Activated T-cell treated with anti-CD3 and anti-CD28 coated beads, Interleukin-2, amount 50 U/mL, for 72 hours (primary cell): ENCODE measurements around the gene SCPEP1. TPM values are rescaled to one million over a fixed set of nuclear protein-coding genes. Genes with fewer than 3 reads are reported as not detected.
"Not testable (repeated sequence)": the region's sequence is repeated elsewhere in the genome, so short reads cannot be mapped to it uniquely, and the experiment has no call there.

Source experiments
- ATAC-seq, 2 donors: fragments of 150-1000 bp; cut with Tn5 transposase; replicated peaks in 1 of 2; 2 replicates each; pipeline ENCODE4 v1.10.0; 2021; ENCODE audit warnings: moderate library complexity in 2 of 2, mild to moderate bottlenecking in 1 of 2
- DNase-seq, 2 donors: peaks; one replicate each; pipeline ENCODE4 v3.0.0; 2021 to 2022; ENCODE audit warnings: mixed read lengths in 1 of 2
- H3K27ac Mint-ChIP-seq: one replicate; pipeline ENCODE4 v1.8.0; 2022; ENCODE audit warnings: mild to moderate bottlenecking, moderate library complexity, mixed read lengths
- H3K27me3 Mint-ChIP-seq: one replicate; pipeline ENCODE4 v1.8.0; 2022; ENCODE audit warnings: low read depth, mixed read lengths
- H3K36me3 Mint-ChIP-seq, 2 donors: one replicate each; pipeline ENCODE4 v1.8.0; 2022; ENCODE audit warnings: mixed read lengths in 2 of 2, mild to moderate bottlenecking in 1 of 2; ENCODE audit not compliant: insufficient read depth in 2 of 2
- H3K4me1 Mint-ChIP-seq: one replicate; pipeline ENCODE4 v1.8.0; 2022; ENCODE audit warnings: low read depth, mixed read lengths
- H3K4me3 Mint-ChIP-seq, 2 donors: one replicate each; pipeline ENCODE4 v1.8.0; 2022; ENCODE audit warnings: mild to moderate bottlenecking in 2 of 2, mixed read lengths in 2 of 2, moderate library complexity in 2 of 2
- H3K9me3 Mint-ChIP-seq, 2 donors: one replicate each; pipeline ENCODE4 v1.8.0; 2022; ENCODE audit warnings: mixed read lengths in 2 of 2
- total RNA-seq, 2 donors: library from RNA; stranded (reverse); gene quantifications; one replicate each; pipeline ENCODE4 v1.2.3, GENCODE V29; 2022

SCPEP1 gene
- total RNA-seq: 10 to 100 TPM; 28.0 to 34.7 TPM

- ATAC-seq (peak; percentile 96 to 97), DNase-seq (peak; percentile 82 to 86)
- Mint-ChIP-seq H3K9me3 (no peaks in the 10 kb centered on the region), H3K4me1 (peaks cover 21% of the 10 kb centered on the region), H3K27ac (peak within 1 kb of the TSS; percentile 74), H3K27me3 (peaks cover 7% of the 10 kb centered on the region), H3K36me3 (no peaks in the 10 kb centered on the region), H3K4me3 (peak within 1 kb of the TSS; percentile 94 to 96)
These were observed at the start of gene SCPEP1 for GRCh38 chr17:56977673-56978395. Gene SCPEP1, plus strand, starts transcription at chr17:56978131. Its CDS starts 29 bp downstream, at chr17:56978160.

GRCh38 chr17:56928586-56928985 is 49.3 kb upstream of the SCPEP1 start:
- no peak overlapping the region for H3K4me3 Mint-ChIP-seq
- no peaks in the 10 kb centered on the region for H3K4me1 Mint-ChIP-seq
- no peak for DNase-seq
- H3K36me3 Mint-ChIP-seq: peaks cover 6 to 28% of the 10 kb centered on the region in 2 donors
- H3K27me3 Mint-ChIP-seq: no peaks in the 10 kb centered on the region
- no peaks in the 10 kb centered on the region for H3K9me3 Mint-ChIP-seq
- no peak overlapping the region for H3K27ac Mint-ChIP-seq
- no peak for ATAC-seq

GRCh38 chr17:56929362-56929969 is 48.5 kb upstream of the SCPEP1 start:
- Mint-ChIP-seq H3K36me3 (peaks cover 6 to 31% of the 10 kb centered on the region in 2 donors), H3K27me3 (no peaks in the 10 kb centered on the region)

GRCh38 chr17:56930739-56931337 is 47.1 kb upstream of the SCPEP1 start:
- Mint-ChIP-seq H3K36me3 (peaks cover 6 to 31% of the 10 kb centered on the region in 2 donors), H3K27ac (no peak overlapping the region), H3K4me1 (peaks cover 10% of the 10 kb centered on the region), H3K27me3 (no peaks in the 10 kb centered on the region), H3K9me3 (no peaks in the 10 kb centered on the region), H3K4me3 (no peak overlapping the region)
- ATAC-seq (no peak), DNase-seq (no peak)

More at GRCh38 chr17:56929362-56929969, 48.5 kb upstream of the SCPEP1 start:
- Mint-ChIP-seq H3K27ac (no peak overlapping the region), H3K4me3 (no peak overlapping the region), H3K4me1 (peaks cover 8% of the 10 kb centered on the region), H3K9me3 (no peaks in the 10 kb centered on the region)
- DNase-seq (no peak), ATAC-seq (no peak)

- H3K27me3 Mint-ChIP-seq: no peaks in the 10 kb centered on the region
- peak overlapping the region; percentile 69 for H3K27ac Mint-ChIP-seq
- H3K36me3 Mint-ChIP-seq: peaks cover 12 to 50% of the 10 kb centered on the region in 2 donors
- ATAC-seq: no peak
- H3K4me1 Mint-ChIP-seq: peaks cover 28% of the 10 kb centered on the region
- H3K4me3 Mint-ChIP-seq: no peak overlapping the region
- no peaks in the 10 kb centered on the region for H3K9me3 Mint-ChIP-seq
- DNase-seq: no peak
These were observed 44.7 kb upstream of the SCPEP1 start for GRCh38 chr17:56933151-56933745.

GRCh38 chr17:56933868-56934267 is 44.1 kb upstream of the SCPEP1 start:
- Mint-ChIP-seq H3K36me3 (peaks cover 13 to 55% of the 10 kb centered on the region in 2 donors), H3K9me3 (no peaks in the 10 kb centered on the region), H3K4me3 (peak overlapping the region in 1 of 2 donors; percentile 37), H3K27ac (peak overlapping the region; percentile 69), H3K4me1 (peaks cover 34% of the 10 kb centered on the region), H3K27me3 (no peaks in the 10 kb centered on the region)
- peak; percentile 45 to 47 for ATAC-seq
- no peak for DNase-seq

- ATAC-seq: peak; percentile 91 to 93
- H3K36me3 Mint-ChIP-seq: peaks cover 13 to 53% of the 10 kb centered on the region in 2 donors
- H3K4me1 Mint-ChIP-seq: peaks cover 35% of the 10 kb centered on the region
- peak overlapping the region in 1 of 2 donors; percentile 37 for H3K4me3 Mint-ChIP-seq
- H3K27me3 Mint-ChIP-seq: no peaks in the 10 kb centered on the region
- H3K27ac Mint-ChIP-seq: peak overlapping the region; percentile 69
- H3K9me3 Mint-ChIP-seq: no peaks in the 10 kb centered on the region
- DNase-seq: peak; percentile 39 to 46
These were observed 43.7 kb upstream of the SCPEP1 start for GRCh38 chr17:56934280-56934679.

GRCh38 chr17:56935461-56935860 is 42.5 kb upstream of the SCPEP1 start:
- H3K27me3 Mint-ChIP-seq: no peaks in the 10 kb centered on the region
- H3K36me3 Mint-ChIP-seq: peaks cover 12 to 49% of the 10 kb centered on the region in 2 donors
- H3K4me3 Mint-ChIP-seq: no peak overlapping the region
- H3K27ac Mint-ChIP-seq: no peak overlapping the region
- no peaks in the 10 kb centered on the region for H3K9me3 Mint-ChIP-seq
- H3K4me1 Mint-ChIP-seq: peaks cover 35% of the 10 kb centered on the region
- DNase-seq: no peak
- ATAC-seq: no peak

- Mint-ChIP-seq H3K27ac (peak overlapping the region; percentile 27), H3K4me1 (peaks cover 35% of the 10 kb centered on the region), H3K9me3 (no peaks in the 10 kb centered on the region), H3K27me3 (no peaks in the 10 kb centered on the region), H3K4me3 (no peak overlapping the region), H3K36me3 (peaks cover 12 to 49% of the 10 kb centered on the region in 2 donors)
- DNase-seq (no peak), ATAC-seq (no peak)
These were observed 41.1 kb upstream of the SCPEP1 start for GRCh38 chr17:56936697-56937322.

- DNase-seq: no peak
- ATAC-seq: peak; percentile 20 to 26
- H3K9me3 Mint-ChIP-seq: no peaks in the 10 kb centered on the region
- H3K27ac Mint-ChIP-seq: peak overlapping the region; percentile 25
- H3K27me3 Mint-ChIP-seq: no peaks in the 10 kb centered on the region
- peak overlapping the region; percentile 14 to 53 for H3K4me3 Mint-ChIP-seq
- H3K36me3 Mint-ChIP-seq: peaks cover 12 to 47% of the 10 kb centered on the region in 2 donors
- H3K4me1 Mint-ChIP-seq: peaks cover 35% of the 10 kb centered on the region
These were observed 40.2 kb upstream of the SCPEP1 start for GRCh38 chr17:56937687-56938086.

GRCh38 chr17:56938206-56938605 is 39.7 kb upstream of the SCPEP1 start:
- Mint-ChIP-seq H3K36me3 (peaks cover 11 to 44% of the 10 kb centered on the region in 2 donors), H3K4me3 (peak overlapping the region; percentile 34 to 53), H3K4me1 (peaks cover 35% of the 10 kb centered on the region), H3K27ac (peak overlapping the region; percentile 25)
- DNase-seq, H3K9me3 Mint-ChIP-seq, ATAC-seq, H3K27me3 Mint-ChIP-seq: not testable (repeated sequence)

- Mint-ChIP-seq H3K9me3 (no peaks in the 10 kb centered on the region), H3K27ac (peak overlapping the region; percentile 44), H3K36me3 (peaks cover 11 to 47% of the 10 kb centered on the region in 2 donors), H3K4me3 (no peak overlapping the region), H3K4me1 (peaks cover 30% of the 10 kb centered on the region), H3K27me3 (no peaks in the 10 kb centered on the region)
- DNase-seq (no peak), ATAC-seq (peak; percentile 50 to 62)
These were observed 38.0 kb upstream of the SCPEP1 start for GRCh38 chr17:56939869-56940484.
